GM12892 (cell line): ENCODE data around the gene GGACT.

Source experiments
- DNase-seq: peaks from one replicate; pipeline ENCODE4 v3.0.0; 2011; ENCODE audit not compliant: insufficient read length
- FAIRE-seq: peaks from 2 replicates; lab custom pipeline; 2011; peaks lifted over from hg19 to GRCh38; lab: Jason Lieb, UNC
- POLR2A ChIP-seq: IDR thresholded peaks from 2 replicates; pipeline ENCODE4 v1.6.1; 2011; ENCODE audit warnings: low read depth, low read length, control low read depth
- POLR2AphosphoS5 ChIP-seq: IDR thresholded peaks from 2 replicates; pipeline ENCODE4 v1.6.1; 2011; ENCODE audit warnings: low read depth, low read length, control low read depth
- TAF1 ChIP-seq: IDR thresholded peaks from 2 replicates; pipeline ENCODE4 v1.6.1; 2011; ENCODE audit warnings: low read depth, mild to moderate bottlenecking, control low read depth, low read length, borderline replicate concordance

The GGACT gene

DNA sequence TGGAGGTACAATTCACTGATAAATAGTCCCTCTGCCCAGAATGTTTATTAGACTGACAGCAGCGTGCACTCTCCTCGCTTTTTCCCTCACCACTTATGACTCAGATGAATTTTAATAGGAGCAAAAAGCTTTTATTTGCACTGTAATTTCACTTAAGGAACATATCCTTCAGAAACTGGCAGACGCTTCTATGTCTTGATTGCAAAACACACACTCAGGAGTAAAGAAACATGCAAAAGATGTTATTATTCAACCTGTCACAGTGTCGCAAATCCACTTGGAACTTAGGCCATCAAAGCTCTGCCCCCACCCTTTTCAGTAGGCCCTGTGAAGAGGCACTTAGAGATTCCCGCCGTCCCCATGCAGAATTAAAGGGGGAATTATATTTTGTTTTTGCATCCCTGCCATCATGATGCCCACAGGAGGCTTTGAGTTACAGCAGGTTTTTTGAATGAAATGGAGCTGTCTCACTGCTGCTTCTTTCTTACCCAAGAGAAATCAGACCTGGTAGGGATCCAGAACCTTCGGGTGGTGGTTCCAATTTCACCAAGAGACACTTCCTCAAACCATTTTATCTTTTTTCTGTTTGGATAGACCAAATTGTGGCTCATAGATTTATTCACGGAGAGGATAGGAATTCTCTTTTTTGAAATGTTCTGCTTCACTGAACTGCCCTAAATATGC, 74.5 kb downstream of the GGACT start:
- TF ChIP-seq POLR2AphosphoS5 = no peak
- no peak for TF ChIP-seq TAF1
- TF ChIP-seq POLR2A = no peak
- no peak for FAIRE-seq
- DNase-seq = no peak

GRCh38 chr13:100513171-100513570, 75.4 kb downstream of the GGACT start:
- no peak for TF ChIP-seq POLR2AphosphoS5
- no peak for TF ChIP-seq POLR2A
- no peak for TF ChIP-seq TAF1
- FAIRE-seq = no peak
- DNase-seq = no peak

DNA sequence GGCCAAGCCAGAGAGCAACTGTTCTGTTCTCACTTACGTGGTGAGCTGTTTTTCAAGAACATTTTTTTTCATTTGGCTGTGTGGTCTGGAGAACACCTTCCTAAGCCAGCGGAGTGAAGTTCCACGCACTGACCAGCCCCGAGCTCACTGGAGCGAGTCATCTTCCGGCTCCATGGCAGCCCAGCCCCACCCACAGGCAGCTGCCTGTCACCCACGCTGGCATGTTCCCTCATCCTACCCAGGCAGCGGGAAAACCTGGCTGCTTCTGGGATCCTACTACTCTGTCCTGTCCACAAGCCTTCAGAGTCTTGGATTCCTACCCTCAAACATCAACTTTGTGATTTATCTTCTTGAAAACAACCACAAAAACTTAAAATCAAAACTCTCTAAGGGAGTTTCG, 76.2 kb downstream of the GGACT start:
- FAIRE-seq (no peak), DNase-seq (no peak)
- TF ChIP-seq POLR2A (no peak), POLR2AphosphoS5 (no peak), TAF1 (no peak)

GRCh38 chr13:100511466-100511865, 77.1 kb downstream of the GGACT start:
- TF ChIP-seq POLR2A (no peak), TAF1 (no peak), POLR2AphosphoS5 (no peak)
- FAIRE-seq (no peak), DNase-seq (no peak)

DNA sequence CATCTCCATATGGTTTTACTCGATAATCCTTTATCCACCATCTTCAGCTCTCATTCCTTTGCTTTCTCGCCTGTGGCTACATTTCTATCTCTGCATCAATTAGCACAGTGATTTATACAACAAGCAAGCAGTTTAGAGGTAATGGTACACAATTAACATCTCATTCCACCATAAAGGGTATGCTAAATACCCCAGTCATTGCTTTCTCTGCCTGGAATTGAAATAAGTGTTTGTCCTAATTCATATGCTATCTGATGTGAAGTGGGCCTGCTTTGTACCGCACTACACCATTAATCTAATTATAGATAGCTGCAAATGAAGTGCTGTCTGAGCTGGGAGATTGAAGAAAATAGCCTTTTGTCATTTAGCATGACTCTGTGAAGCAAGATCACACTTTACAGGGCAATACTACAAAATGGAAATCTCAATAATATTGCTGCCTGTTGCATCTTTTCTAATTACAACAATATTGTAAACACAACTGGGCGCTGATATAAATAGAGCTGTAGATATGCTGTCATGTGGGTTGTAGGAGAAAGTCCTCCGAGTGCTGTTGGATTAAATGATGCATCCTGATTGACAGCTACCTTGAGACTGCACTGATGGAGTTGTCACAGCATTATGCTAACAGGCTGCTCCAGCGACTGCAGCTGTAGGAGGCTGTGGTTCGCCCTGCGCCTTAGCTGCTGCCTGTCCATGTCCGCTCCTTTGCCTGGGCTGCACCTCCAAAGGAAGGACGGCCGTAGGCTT, 78.2 kb downstream of the GGACT start:
- TF ChIP-seq POLR2A (no peak), TAF1 (no peak), POLR2AphosphoS5 (no peak)
- DNase-seq = no peak
- FAIRE-seq = no peak

- DNase-seq = no peak
- FAIRE-seq = no peak
These were observed 79.6 kb downstream of the GGACT start for GRCh38 chr13:100508996-100509395.

DNA sequence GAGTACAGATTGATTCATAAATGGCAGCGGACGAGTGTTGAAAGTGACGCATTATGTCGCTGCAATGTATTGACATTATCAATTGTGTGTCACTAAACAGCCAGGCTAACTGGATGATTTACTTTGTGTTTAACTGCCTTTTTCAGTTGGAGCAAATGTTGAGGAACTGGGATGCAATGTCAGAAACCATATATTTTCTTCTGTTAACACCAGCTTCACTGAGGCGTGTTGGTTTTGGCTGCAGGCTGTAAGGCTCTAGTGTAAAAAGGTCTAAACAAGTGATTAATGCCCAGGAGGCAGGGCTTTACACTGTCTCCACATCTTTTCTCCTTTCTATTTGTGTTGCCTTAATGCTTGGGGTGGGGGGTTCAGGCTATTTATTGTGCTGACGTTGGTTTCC, 80.1 kb downstream of the GGACT start:
- DNase-seq (no peak), FAIRE-seq (peak; percentile 61)
- no peak for TF ChIP-seq POLR2A
- no peak for TF ChIP-seq POLR2AphosphoS5
- TF ChIP-seq TAF1 = no peak

More at GRCh38 chr13:100508996-100509395, 79.6 kb downstream of the GGACT start:
- TF ChIP-seq TAF1 = no peak
- TF ChIP-seq POLR2A = no peak
- TF ChIP-seq POLR2AphosphoS5 = no peak

DNA sequence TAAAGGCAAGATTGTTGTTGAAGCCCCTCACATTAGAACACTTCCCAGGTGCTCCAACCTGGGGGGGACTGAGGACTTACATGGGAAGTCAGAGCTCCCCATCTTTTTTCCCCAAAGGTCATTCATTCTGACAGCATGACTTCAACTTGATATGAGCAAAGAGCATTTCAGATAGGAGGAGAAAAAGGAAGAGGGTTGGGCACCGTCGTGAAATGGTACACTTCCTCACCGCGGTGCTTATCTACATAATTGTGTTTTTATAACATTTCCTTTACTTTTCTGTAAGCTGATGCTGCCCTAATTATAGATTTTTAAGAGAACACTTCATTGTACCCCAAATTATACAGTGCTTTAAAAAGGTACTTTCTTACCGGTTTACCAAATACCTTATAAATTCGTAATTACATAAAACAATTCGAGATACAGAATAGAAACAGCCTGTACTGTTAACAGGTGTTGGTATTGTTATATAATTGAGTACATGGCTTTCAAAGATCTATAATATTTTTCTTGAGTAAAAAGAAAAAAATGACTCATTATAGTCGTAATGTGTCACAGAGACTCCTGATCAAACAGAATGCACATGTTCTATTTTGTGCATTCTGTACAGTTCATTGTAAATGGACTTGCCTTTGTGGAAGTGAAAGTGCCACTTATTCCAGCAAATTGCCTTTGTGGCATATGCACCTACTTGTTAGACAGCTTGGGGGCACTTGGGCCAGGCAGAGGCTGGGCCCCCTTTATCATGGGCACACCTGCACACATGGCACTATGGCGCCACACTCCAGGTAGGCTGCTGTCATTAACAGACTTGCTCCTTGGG, 81.8 kb downstream of the GGACT start:
- no peak for DNase-seq

DNA sequence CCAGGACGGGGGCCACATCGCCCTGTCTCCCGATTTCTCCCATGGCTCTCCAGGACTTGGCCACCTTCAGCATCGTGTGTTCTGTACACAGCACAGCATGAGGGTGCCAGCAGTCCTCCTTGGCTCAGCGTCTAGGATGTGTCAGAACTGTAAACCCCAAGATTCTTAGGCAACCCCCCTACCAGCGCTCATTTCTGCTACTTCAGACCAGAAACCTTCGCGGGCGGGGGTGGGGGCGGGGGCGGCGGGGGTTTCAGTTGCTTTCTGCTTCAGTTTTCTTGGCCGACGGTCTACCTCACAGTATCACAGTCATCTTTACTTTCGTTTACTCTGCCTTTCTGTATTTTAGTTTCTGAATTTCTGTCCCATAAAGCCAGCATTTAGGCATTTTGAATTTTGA, 82.4 kb downstream of the GGACT start:
- FAIRE-seq (peak; percentile 38), DNase-seq (peak; percentile 53)
- TF ChIP-seq TAF1 = no peak
- no peak for TF ChIP-seq POLR2A
- no peak for TF ChIP-seq POLR2AphosphoS5

More for the DNA sequence above, 81.8 kb downstream of the GGACT start:
- FAIRE-seq = no peak
- TF ChIP-seq TAF1 (no peak), POLR2AphosphoS5 (no peak), POLR2A (no peak)

GRCh38 chr13:100503622-100504021, 85.0 kb downstream of the GGACT start:
- FAIRE-seq (no peak), DNase-seq (no peak)
- TF ChIP-seq POLR2A (no peak), POLR2AphosphoS5 (no peak)

DNA sequence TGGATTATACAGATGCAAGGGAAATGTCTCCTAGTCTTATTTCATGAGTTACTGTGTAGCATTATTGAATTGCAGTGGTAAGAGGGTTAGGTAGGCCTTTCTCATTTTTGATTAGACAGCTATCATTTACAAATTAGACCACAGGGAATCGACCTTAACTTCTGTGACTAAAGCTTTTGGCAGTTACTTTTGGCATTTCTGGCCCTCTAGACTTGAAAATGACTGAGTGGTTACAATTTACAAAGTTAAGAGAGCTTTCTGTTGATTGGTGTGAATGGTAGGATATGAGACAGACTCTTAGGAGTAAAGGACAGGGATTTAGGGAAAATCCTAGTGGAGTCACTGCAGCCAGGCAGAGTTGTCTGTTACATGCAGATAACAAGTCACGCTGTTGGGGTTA, 86.1 kb downstream of the GGACT start:
- DNase-seq = no peak
- FAIRE-seq = no peak
- TF ChIP-seq POLR2A (no peak), POLR2AphosphoS5 (no peak), TAF1 (no peak)

DNA sequence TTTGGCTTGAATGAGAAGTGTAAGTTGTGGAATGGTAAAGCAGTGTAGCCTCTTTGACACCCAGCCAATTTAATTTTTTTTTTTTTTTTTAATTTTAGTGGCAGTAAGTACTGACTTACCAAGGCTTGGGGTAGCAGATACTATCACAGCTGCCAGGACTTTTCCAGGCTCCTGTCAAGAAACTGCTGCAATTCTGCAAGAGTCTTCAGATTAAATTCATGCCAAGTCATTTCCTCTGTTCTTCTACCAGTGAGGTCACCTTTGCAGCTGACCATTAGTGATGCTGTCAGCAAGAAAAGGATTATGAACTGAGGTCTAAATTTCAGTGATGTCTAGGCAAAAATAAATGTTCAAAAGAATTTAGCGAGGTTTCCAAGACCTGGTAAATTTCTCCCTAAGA, 91.2 kb downstream of the GGACT start:
- DNase-seq (no peak), FAIRE-seq (no peak)
- TF ChIP-seq TAF1 (no peak), POLR2AphosphoS5 (no peak), POLR2A (no peak)
